ENCODE data around the gene GSTA5.
"Not testable (repeated sequence)": the region's sequence is repeated elsewhere in the genome, so short reads cannot be mapped to it uniquely, and the experiment has no call there.

The GSTA5 gene

GRCh38 chr6:52877168-52877567 is 36.6 kb upstream of the GSTA5 start:
- H3K4me3 ChIP-seq (ENCODE audit: low read length): no peak overlapping the region
- DNase-seq (ENCODE audit: low read depth): peak; percentile 48
- TF ChIP-seq, protein P1, sequence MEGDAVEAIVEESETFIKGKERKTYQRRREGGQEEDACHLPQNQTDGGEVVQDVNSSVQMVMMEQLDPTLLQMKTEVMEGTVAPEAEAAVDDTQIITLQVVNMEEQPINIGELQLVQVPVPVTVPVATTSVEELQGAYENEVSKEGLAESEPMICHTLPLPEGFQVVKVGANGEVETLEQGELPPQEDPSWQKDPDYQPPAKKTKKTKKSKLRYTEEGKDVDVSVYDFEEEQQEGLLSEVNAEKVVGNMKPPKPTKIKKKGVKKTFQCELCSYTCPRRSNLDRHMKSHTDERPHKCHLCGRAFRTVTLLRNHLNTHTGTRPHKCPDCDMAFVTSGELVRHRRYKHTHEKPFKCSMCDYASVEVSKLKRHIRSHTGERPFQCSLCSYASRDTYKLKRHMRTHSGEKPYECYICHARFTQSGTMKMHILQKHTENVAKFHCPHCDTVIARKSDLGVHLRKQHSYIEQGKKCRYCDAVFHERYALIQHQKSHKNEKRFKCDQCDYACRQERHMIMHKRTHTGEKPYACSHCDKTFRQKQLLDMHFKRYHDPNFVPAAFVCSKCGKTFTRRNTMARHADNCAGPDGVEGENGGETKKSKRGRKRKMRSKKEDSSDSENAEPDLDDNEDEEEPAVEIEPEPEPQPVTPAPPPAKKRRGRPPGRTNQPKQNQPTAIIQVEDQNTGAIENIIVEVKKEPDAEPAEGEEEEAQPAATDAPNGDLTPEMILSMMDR (conservative IDR thresholded peaks at IDR 0.05; ENCODE audit: low read depth, low read length): no peak

GRCh38 chr6:52876056-52876787 is 35.6 kb upstream of the GSTA5 start:
- TF ChIP-seq, protein P1 (conservative IDR thresholded peaks at IDR 0.05; ENCODE audit: low read depth, low read length): no peak
- no peak for DNase-seq (ENCODE audit: low read depth)

DNA sequence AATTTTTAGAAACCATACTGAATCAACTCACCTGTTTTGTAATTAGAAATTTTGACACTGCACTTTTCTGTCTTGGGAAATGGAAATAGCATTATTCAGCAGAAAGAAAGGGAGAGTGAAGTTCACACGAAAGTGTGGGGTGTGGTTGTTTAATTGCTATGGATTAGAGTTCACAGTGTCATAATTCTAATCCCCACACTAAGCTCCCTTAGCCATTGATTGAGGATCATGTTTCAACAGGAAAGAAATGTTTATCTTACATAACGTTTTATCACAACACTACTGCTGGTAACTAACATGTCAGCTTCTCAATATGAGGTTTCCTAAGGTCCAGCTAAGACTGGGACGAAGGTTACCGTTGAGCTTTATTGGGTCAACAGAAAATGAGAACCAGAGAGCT is 31.4 kb upstream of the GSTA5 start:
- TF ChIP-seq, protein P1 (conservative IDR thresholded peaks at IDR 0.05; ENCODE audit: low read depth, low read length): no peak
- DNase-seq (ENCODE audit: low read depth): no peak

More at GRCh38 chr6:52876056-52876787, 35.6 kb upstream of the GSTA5 start:
- H3K4me3 ChIP-seq (ENCODE audit: low read length): no peak overlapping the region

GRCh38 chr6:52871621-52872020 is 31.0 kb upstream of the GSTA5 start:
- TF ChIP-seq, protein P1 (conservative IDR thresholded peaks at IDR 0.05; ENCODE audit: low read depth, low read length): no peak
- no peak overlapping the region for H3K4me3 ChIP-seq (ENCODE audit: low read length)
- no peak for DNase-seq (ENCODE audit: low read depth)

More for the DNA sequence above, 31.4 kb upstream of the GSTA5 start:
- no peak overlapping the region for H3K4me3 ChIP-seq (ENCODE audit: low read length)

DNA sequence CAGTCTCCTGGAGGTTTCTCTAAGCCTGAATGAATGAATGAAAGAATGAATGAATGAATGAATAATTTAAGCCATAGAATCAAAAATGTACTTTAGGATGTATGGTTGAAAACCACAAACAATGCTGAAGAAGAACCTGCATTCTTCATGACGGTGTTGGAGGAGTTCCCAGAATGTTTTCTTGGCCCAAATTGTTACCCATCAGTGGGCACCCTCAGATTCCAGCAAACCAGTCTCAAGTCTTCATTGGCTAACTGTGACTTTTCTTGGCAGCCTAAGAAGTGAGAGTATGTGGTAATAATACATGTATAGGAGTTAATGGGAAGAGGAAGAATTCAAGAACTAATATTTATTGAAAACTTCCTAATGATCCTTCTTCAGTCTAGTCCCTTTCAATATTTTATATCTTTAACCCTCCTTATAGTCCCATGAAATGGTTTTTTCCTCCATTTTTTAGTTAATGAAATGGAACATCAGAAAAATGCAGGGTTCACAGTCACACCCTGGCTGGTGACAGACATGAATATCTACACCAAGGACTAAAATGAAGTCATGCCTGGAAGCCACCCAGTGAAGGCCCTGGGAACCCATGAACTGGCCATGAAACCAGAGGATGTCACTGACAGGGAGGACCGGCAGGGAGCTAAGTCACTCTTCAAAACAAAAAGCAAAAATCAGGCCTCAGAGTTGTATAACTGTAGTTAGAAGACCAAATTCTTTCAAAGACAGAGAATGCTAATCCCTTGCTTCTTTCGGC is 29.9 kb upstream of the GSTA5 start:
- H3K4me3 ChIP-seq (ENCODE audit: low read length); DNase-seq (ENCODE audit: low read depth): not testable (repeated sequence)

DNA sequence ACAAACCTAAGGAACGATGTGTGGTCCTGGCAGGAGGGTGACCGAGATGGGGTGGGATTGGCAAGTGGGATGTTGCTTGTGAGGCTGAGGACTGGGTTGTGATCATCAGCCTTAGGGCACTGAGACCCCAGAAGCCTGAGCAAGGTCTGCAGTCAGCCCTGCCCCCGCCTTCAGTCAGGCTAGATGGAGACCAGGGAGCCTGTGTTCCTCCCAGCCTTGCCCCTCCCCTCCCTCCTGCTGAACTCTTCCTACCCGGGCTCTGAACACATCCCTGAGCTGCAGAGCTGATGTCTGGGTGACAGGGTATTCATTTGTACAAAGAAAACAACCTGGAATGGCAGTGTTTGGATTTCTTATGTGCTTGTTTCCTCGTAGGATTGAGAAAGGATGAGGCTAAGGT is 28.3 kb upstream of the GSTA5 start:
- not testable (repeated sequence) for DNase-seq (ENCODE audit: low read depth); H3K4me3 ChIP-seq (ENCODE audit: low read length)

DNA sequence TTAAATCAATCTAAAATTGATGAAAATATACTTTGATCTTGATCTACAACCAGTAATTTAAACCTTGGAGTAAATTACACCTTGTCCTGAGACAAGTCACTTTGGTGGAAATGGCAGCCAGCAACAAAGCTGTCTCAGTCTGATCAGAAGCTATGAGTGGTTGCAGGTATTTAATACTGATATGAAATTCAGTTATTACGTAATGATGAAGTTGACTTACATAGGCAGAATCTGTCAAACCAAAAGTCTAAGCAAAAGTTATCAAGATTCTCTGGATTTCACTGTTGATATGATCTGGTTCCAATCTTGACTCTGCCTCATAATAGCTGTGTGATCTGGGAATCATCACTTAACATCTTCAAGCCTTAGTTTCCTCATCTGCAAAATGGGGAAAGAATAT is 27.6 kb upstream of the GSTA5 start:
- no peak overlapping the region for H3K4me3 ChIP-seq (ENCODE audit: low read length)
- TF ChIP-seq, protein P1 (conservative IDR thresholded peaks at IDR 0.05; ENCODE audit: low read depth, low read length): no peak
- no peak for DNase-seq (ENCODE audit: low read depth)

GRCh38 chr6:52861151-52861550 is 20.5 kb upstream of the GSTA5 start:
- DNase-seq (ENCODE audit: low read depth); H3K4me3 ChIP-seq (ENCODE audit: low read length): not testable (repeated sequence)
